ENCODE results near the gene ENTHD1. TPM values are rescaled to one million over a fixed set of nuclear protein-coding genes. Genes with fewer than 3 reads are reported as not detected.

Gene ENTHD1
- total and polyA plus RNA-seq, 4 donors = 0.12 TPM; not detected in 3

GRCh38 chr22:39776295-39777009 lies 117.1 kb downstream of the ENTHD1 start:
- no peak overlapping the region for H3K27ac ChIP-seq (ENCODE audit: low read depth in 1 of 2, low read length in 2 of 2)
- H3K4me3 ChIP-seq (ENCODE audit: low read length in 2 of 2) = no peak overlapping the region
- no peaks in the 10 kb centered on the region for H3K4me1 ChIP-seq (ENCODE audit: control insufficient read depth in 1 of 2, insufficient read depth in 2 of 2, low read length in 2 of 2)
- H3K36me3 ChIP-seq (ENCODE audit: control insufficient read depth in 1 of 2, insufficient read depth in 2 of 2, low read length in 1 of 2) = no peaks in the 10 kb centered on the region
- WGBS, 2 donors = 39 to 44% methylated on average over 2 of the region's 2 CpGs
- ATAC-seq (ENCODE audit: low FRiP score) (no peak), DNase-seq (no peak)
- H3K27me3 ChIP-seq (ENCODE audit: control insufficient read depth in 1 of 2, insufficient read depth in 2 of 2, low read length in 1 of 2) = peaks cover 0 to 2% of the 10 kb centered on the region in 2 donors
- intact Hi-C loops (cut with DNase I) = no loop called here
- no peaks in the 10 kb centered on the region for H3K9me3 ChIP-seq (ENCODE audit: control insufficient read depth, low read length)

GRCh38 chr22:39773976-39774539 lies 119.5 kb downstream of the ENTHD1 start:
- H3K27me3 ChIP-seq (ENCODE audit: control insufficient read depth in 1 of 2, insufficient read depth in 2 of 2, low read length in 1 of 2) = peaks cover 0 to 2% of the 10 kb centered on the region in 2 donors
- 27 to 37% methylated on average over 4 of the region's 4 CpGs for whole genome bisulfite sequencing, 2 donors
- no peak for DNase-seq
- H3K9me3 ChIP-seq (ENCODE audit: control insufficient read depth, low read length) = peaks cover 3% of the 10 kb centered on the region
- no peak overlapping the region for H3K4me3 ChIP-seq (ENCODE audit: low read length in 2 of 2)
- H3K4me1 ChIP-seq (ENCODE audit: control insufficient read depth in 1 of 2, insufficient read depth in 2 of 2, low read length in 2 of 2) = no peaks in the 10 kb centered on the region
- no peak for ATAC-seq (ENCODE audit: low FRiP score)
- no peak overlapping the region for H3K27ac ChIP-seq (ENCODE audit: low read depth in 1 of 2, low read length in 2 of 2)
- no peaks in the 10 kb centered on the region for H3K36me3 ChIP-seq (ENCODE audit: control insufficient read depth in 1 of 2, insufficient read depth in 2 of 2, low read length in 1 of 2)
- intact Hi-C loops (cut with DNase I) = no loop called here

- intact Hi-C loops (cut with DNase I) = no loop called here
- H3K27ac ChIP-seq (ENCODE audit: low read depth in 1 of 2, low read length in 2 of 2) = no peak overlapping the region
- H3K36me3 ChIP-seq (ENCODE audit: control insufficient read depth in 1 of 2, insufficient read depth in 2 of 2, low read length in 1 of 2) = no peaks in the 10 kb centered on the region
- H3K4me1 ChIP-seq (ENCODE audit: control insufficient read depth in 1 of 2, insufficient read depth in 2 of 2, low read length in 2 of 2) = no peaks in the 10 kb centered on the region
- ATAC-seq (ENCODE audit: low FRiP score) (no peak), DNase-seq (no peak)
- no peak overlapping the region for H3K4me3 ChIP-seq (ENCODE audit: low read length in 2 of 2)
- peaks cover 0 to 2% of the 10 kb centered on the region in 2 donors for H3K27me3 ChIP-seq (ENCODE audit: control insufficient read depth in 1 of 2, insufficient read depth in 2 of 2, low read length in 1 of 2)
- peaks cover 3% of the 10 kb centered on the region for H3K9me3 ChIP-seq (ENCODE audit: control insufficient read depth, low read length)
These were observed 120.1 kb downstream of the ENTHD1 start for GRCh38 chr22:39773503-39773902.

GRCh38 chr22:39771486-39771885 lies 122.1 kb downstream of the ENTHD1 start:
- H3K9me3 ChIP-seq (ENCODE audit: control insufficient read depth, low read length) = peaks cover 3% of the 10 kb centered on the region
- 76 to 90% methylated on average over 2 of the region's 2 CpGs for WGBS, 2 donors
- H3K27ac ChIP-seq (ENCODE audit: low read depth in 1 of 2, low read length in 2 of 2) = no peak overlapping the region
- peaks cover 0 to 2% of the 10 kb centered on the region in 2 donors for H3K27me3 ChIP-seq (ENCODE audit: control insufficient read depth in 1 of 2, insufficient read depth in 2 of 2, low read length in 1 of 2)
- H3K4me1 ChIP-seq (ENCODE audit: control insufficient read depth in 1 of 2, insufficient read depth in 2 of 2, low read length in 2 of 2) = no peaks in the 10 kb centered on the region
- no peaks in the 10 kb centered on the region for H3K36me3 ChIP-seq (ENCODE audit: control insufficient read depth in 1 of 2, insufficient read depth in 2 of 2, low read length in 1 of 2)
- ATAC-seq (ENCODE audit: low FRiP score) = no peak
- intact Hi-C loops (cut with DNase I) = no loop called here
- H3K4me3 ChIP-seq (ENCODE audit: low read length in 2 of 2) = no peak overlapping the region
- DNase-seq = no peak

- peaks cover 0 to 2% of the 10 kb centered on the region in 2 donors for H3K27me3 ChIP-seq (ENCODE audit: control insufficient read depth in 1 of 2, insufficient read depth in 2 of 2, low read length in 1 of 2)
- ATAC-seq (ENCODE audit: low FRiP score) (no peak), DNase-seq (no peak)
- no peaks in the 10 kb centered on the region for H3K36me3 ChIP-seq (ENCODE audit: control insufficient read depth in 1 of 2, insufficient read depth in 2 of 2, low read length in 1 of 2)
- H3K4me1 ChIP-seq (ENCODE audit: control insufficient read depth in 1 of 2, insufficient read depth in 2 of 2, low read length in 2 of 2) = no peaks in the 10 kb centered on the region
- H3K27ac ChIP-seq (ENCODE audit: low read depth in 1 of 2, low read length in 2 of 2) = no peak overlapping the region
- H3K4me3 ChIP-seq (ENCODE audit: low read length in 2 of 2) = no peak overlapping the region
- H3K9me3 ChIP-seq (ENCODE audit: control insufficient read depth, low read length) = peaks cover 5% of the 10 kb centered on the region
- intact Hi-C loops (cut with DNase I) = no loop called here
- 56 to 69% methylated on average over 2 of the region's 2 CpGs for WGBS, 2 donors
These were observed 127.9 kb downstream of the ENTHD1 start for GRCh38 chr22:39765661-39766060.

- no peak overlapping the region for H3K4me3 ChIP-seq (ENCODE audit: low read length in 2 of 2)
- no peaks in the 10 kb centered on the region for H3K4me1 ChIP-seq (ENCODE audit: control insufficient read depth in 1 of 2, insufficient read depth in 2 of 2, low read length in 2 of 2)
- no peak overlapping the region for H3K27ac ChIP-seq (ENCODE audit: low read depth in 1 of 2, low read length in 2 of 2)
- peaks cover 3% of the 10 kb centered on the region for H3K9me3 ChIP-seq (ENCODE audit: control insufficient read depth, low read length)
- ATAC-seq (ENCODE audit: low FRiP score) (no peak), DNase-seq (no peak)
- intact Hi-C loops (cut with DNase I) = no loop called here
- peaks cover 0 to 2% of the 10 kb centered on the region in 2 donors for H3K27me3 ChIP-seq (ENCODE audit: control insufficient read depth in 1 of 2, insufficient read depth in 2 of 2, low read length in 1 of 2)
- no peaks in the 10 kb centered on the region for H3K36me3 ChIP-seq (ENCODE audit: control insufficient read depth in 1 of 2, insufficient read depth in 2 of 2, low read length in 1 of 2)
- 55 to 65% methylated on average over 3 of the region's 3 CpGs for WGBS, 2 donors
These were observed 128.5 kb downstream of the ENTHD1 start for GRCh38 chr22:39765046-39765445.

GRCh38 chr22:39763276-39763675 lies 130.3 kb downstream of the ENTHD1 start:
- H3K4me1 ChIP-seq (ENCODE audit: control insufficient read depth in 1 of 2, insufficient read depth in 2 of 2, low read length in 2 of 2) = no peaks in the 10 kb centered on the region
- H3K36me3 ChIP-seq (ENCODE audit: control insufficient read depth in 1 of 2, insufficient read depth in 2 of 2, low read length in 1 of 2) = no peaks in the 10 kb centered on the region
- no peak overlapping the region for H3K4me3 ChIP-seq (ENCODE audit: low read length in 2 of 2)
- peaks cover 2% of the 10 kb centered on the region for H3K9me3 ChIP-seq (ENCODE audit: control insufficient read depth, low read length)
- H3K27ac ChIP-seq (ENCODE audit: low read depth in 1 of 2, low read length in 2 of 2) = no peak overlapping the region
- 74 to 81% methylated on average over 4 of the region's 4 CpGs for WGBS, 2 donors
- intact Hi-C loops (cut with DNase I) = no loop called here
- peaks cover 0 to 2% of the 10 kb centered on the region in 2 donors for H3K27me3 ChIP-seq (ENCODE audit: control insufficient read depth in 1 of 2, insufficient read depth in 2 of 2, low read length in 1 of 2)
- DNase-seq (no peak), ATAC-seq (ENCODE audit: low FRiP score) (no peak)

- ATAC-seq (ENCODE audit: low FRiP score) = no peak
- WGBS, 2 donors = 78 to 80% methylated on average over 2 of the region's 2 CpGs
- H3K27ac ChIP-seq (ENCODE audit: low read depth in 1 of 2, low read length in 2 of 2) = no peak overlapping the region
- peaks cover 0 to under 1% of the 10 kb centered on the region in 2 donors for H3K27me3 ChIP-seq (ENCODE audit: control insufficient read depth in 1 of 2, insufficient read depth in 2 of 2, low read length in 1 of 2)
- H3K4me3 ChIP-seq (ENCODE audit: low read length in 2 of 2) = no peak overlapping the region
- intact Hi-C loops (cut with DNase I) = no loop called here
- no peaks in the 10 kb centered on the region for H3K36me3 ChIP-seq (ENCODE audit: control insufficient read depth in 1 of 2, insufficient read depth in 2 of 2, low read length in 1 of 2)
- no peak for DNase-seq
- H3K9me3 ChIP-seq (ENCODE audit: control insufficient read depth, low read length) = peaks cover 4% of the 10 kb centered on the region
- no peaks in the 10 kb centered on the region for H3K4me1 ChIP-seq (ENCODE audit: control insufficient read depth in 1 of 2, insufficient read depth in 2 of 2, low read length in 2 of 2)
These were observed 142.8 kb downstream of the ENTHD1 start for GRCh38 chr22:39750759-39751158.

- H3K36me3 ChIP-seq (ENCODE audit: control insufficient read depth in 1 of 2, insufficient read depth in 2 of 2, low read length in 1 of 2) = no peaks in the 10 kb centered on the region
- no peaks in the 10 kb centered on the region for H3K27me3 ChIP-seq (ENCODE audit: control insufficient read depth in 1 of 2, insufficient read depth in 2 of 2, low read length in 1 of 2)
- DNase-seq (no peak), ATAC-seq (ENCODE audit: low FRiP score) (no peak)
- peaks cover 4% of the 10 kb centered on the region for H3K9me3 ChIP-seq (ENCODE audit: control insufficient read depth, low read length)
- no peak overlapping the region for H3K4me3 ChIP-seq (ENCODE audit: low read length in 2 of 2)
- 82 to 83% methylated on average over 3 of the region's 3 CpGs for whole genome bisulfite sequencing, 2 donors
- H3K4me1 ChIP-seq (ENCODE audit: control insufficient read depth in 1 of 2, insufficient read depth in 2 of 2, low read length in 2 of 2) = no peaks in the 10 kb centered on the region
- intact Hi-C loops (cut with DNase I) = no loop called here
- no peak overlapping the region for H3K27ac ChIP-seq (ENCODE audit: low read depth in 1 of 2, low read length in 2 of 2)
These were observed 144.7 kb downstream of the ENTHD1 start for GRCh38 chr22:39748877-39749276.

Data from aorta (tissue), 5 donors.